ENCODE data around the gene SMYD3.
"Not testable (repeated sequence)": the region's sequence is repeated elsewhere in the genome, so short reads cannot be mapped to it uniquely, and the experiment has no call there.

SMYD3 gene

DNA sequence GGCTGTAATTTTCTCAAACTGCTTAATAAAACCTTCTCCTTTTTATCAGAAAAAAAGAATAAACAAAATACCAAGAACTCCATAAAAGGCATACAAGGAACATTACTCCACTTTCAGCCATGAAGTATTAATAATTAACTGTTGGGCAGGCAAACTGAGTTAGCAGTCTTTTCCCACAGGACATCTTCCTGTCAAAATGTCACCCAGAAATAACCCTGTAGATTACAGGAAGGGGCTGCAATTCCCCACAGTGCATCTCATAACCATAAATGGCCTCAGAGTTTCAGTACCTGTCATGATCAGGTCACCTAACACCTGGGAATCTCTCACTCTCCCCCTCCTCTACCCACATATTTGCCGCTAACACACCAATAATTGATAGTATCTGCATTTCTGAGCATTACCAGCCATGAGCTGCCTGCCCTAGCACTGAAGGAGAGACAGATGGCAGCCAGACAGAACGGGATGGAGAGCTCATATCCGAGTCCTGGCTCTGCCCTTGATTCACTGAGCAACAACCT lies 475.0 kb downstream of the SMYD3 start:
- no peak for DNase-seq (ENCODE audit: low read depth in 2 of 2)

DNA sequence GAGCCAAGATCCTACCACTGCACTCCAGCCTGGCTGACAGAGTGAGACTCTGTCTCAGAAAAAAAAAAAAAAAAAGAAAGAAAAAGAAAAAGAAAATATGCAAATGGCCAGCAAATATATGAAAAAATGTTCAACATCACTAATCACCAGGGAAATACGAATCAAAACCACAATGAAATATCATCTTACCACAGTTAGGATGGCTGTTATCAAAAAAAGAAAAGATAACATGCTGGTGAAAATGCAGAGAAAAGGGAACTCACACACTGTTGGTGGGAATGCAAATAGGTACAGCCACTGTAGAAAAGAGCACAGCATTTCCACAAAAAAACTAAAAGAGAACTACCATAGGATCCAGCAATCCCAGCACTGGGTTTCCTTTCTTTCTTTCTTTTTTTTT lies 477.5 kb downstream of the SMYD3 start:
- no peak for DNase-seq (ENCODE audit: low read depth in 2 of 2)

DNA sequence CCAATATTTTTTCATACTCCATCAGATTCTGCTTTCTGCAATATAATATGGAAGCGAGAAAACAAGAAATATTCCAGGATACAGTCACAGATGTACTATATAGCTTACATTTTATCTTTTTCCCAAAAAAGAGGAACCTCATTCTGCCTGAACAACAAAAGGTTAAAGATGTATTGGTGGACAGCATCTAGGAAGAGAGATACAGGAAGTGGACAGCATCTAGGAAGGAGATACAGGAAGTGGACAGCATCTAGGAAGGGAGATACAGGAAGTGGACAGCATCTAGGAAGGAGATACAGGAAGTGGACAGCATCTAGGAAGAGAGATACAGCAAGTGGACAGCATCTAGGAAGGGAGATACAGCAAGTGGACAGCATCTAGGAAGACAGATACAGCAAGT lies 483.0 kb downstream of the SMYD3 start:
- DNase-seq (ENCODE audit: low read depth in 2 of 2) = not testable (repeated sequence)

DNA sequence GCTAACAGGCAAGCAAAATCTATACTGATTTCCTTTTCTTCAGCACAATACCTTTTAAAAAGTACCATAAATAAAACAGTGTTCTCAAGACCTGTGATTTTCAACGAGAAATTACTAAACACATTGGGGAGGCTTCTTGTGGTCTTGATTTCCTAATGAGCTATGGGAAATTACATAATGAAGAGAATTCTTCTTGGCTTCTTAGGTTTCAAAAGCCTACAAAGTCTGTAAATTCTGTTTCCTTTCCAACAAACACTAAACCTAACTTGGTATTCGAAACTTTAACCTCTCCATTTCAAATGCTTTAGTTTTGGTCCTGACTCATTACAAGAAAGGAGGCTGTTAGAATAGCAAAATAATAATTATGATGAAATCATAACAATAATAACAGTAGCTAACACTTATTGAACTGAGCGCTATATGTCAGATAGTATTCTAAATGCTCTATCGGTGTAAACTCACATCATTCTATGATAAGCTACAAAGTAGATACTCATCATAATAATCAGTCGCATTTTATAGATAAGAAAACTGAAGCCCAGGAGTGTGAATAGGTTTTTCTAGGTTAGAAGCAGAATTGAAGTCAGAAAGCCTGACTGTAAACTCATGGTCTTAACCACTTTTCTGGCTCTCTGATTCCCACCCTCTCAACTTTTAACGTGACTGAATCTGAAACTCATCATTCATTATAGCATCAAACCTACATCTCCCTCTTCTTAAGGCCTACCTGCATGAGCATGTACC lies 486.7 kb downstream of the SMYD3 start:
- no peak for DNase-seq (ENCODE audit: low read depth in 2 of 2)

DNA sequence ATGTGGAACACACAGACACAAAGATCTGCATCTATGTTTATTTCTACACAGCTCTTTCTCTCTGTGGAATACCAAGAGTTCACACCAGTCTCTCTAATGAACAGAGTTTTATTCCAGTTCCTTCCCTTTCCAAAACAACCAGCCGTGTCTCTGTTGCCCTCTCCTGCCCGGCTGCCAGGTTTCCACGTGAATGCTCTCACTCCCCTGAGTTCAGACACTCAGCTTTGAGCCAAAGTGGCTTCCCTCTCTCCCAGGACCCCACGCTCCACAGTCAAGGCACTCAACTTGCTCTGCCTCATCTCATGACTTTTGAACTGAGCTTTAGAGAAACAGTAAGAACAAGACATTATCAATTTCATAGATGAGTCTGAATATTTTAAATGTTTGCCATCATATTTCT lies 488.9 kb downstream of the SMYD3 start:
- DNase-seq (ENCODE audit: low read depth in 2 of 2) = no peak

DNA sequence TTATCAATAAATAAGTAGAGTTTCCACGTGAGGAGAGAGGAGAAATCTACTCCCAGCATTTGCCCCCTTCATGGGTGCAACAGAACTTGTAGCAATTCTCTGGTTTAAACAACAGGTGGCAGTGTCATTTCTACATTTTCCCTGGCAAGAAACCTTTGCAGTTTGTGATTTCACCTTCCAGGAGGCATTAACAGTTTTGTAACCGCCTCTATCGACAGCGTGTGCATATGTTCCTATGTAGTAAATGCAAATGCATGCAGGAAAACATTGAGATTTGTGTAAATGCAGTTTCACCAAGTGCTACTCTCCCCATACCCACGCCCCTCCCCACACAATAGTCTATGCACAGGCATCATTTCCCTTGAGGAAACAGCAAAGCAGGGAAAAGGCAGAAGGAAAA lies 494.7 kb downstream of the SMYD3 start:
- DNase-seq (ENCODE audit: low read depth in 2 of 2) = no peak

DNA sequence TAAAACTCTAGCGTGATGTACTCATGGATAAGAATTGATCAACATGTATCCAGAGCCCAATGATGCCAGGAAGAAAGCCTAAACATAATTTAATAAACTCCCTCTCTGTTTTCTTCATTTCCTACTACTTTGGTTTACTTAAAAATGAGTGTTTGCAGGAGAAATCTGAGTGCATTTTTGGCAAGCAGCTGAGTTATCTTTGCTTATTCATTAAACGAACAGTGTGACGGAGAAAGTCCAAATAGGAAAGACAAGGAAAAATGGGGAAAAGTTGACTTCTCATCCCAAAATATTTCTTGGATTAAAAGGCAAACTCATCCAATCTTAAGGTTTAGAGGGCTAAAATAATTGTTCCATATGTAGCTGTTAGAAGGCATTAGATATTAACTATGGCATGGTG lies 496.7 kb downstream of the SMYD3 start:
- DNase-seq (ENCODE audit: low read depth in 2 of 2) = no peak

DNA sequence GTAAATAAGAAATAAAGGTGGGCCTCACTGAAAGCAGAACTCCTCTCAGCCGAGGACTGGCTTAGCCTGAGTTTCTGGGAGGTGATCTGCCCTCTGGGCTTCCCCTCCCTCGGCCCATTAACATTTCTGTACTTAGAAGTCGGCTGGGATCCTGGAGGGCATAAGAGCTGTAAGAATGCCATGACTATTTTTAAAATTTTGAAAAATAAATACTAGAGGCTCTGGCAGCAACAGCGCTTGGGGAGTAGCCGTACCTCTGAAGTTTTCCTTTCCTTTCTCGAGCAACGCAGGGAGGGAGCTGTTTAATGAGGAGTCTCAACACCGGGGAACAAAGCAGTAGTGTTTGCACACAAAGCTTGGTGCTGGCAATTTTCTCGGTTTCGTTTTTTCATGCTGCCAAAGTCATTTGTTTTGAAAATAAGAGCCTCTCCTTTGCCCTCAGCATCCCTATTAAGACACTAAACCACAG lies 498.7 kb downstream of the SMYD3 start:
- DNase-seq (ENCODE audit: low read depth in 2 of 2) = no peak

DNA sequence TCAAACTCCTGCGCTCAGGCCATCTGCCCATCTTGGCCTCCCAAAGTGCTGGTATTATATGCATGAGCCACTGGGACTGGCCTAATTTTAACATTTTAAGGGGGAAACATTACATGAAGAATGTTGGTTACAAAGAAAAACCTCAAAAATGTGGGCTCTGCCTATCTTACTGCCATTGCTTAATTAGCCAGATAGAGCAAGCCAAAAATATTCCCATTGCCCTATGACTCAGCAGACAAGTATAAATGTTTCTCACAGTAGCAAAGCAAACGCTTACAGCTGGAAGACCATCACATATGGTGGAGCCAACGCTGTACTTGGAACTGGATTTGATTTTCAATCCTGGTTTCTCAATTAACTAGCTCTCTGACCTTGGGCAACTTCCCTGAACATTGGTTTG lies 502.0 kb downstream of the SMYD3 start:
- DNase-seq (ENCODE audit: low read depth in 2 of 2) = no peak

DNA sequence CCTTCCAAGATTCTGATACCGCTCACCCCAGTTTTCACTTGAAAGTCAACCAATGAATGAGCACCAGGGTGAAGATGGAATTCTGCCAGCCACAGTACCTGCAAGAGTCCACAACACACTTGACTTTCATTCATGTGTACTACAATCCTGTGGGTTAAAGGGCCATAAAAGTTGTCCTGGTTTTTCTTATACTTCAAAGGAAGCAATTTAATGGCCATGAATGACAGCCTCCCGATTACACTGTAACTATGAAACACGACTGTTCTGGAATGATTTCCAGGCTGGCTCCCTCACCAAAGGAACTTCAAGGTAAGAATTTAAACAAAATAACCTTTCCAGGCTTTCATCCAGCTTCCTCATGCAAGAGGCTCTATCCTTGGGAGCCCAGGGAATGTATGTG lies 502.8 kb downstream of the SMYD3 start:
- no peak for DNase-seq (ENCODE audit: low read depth in 2 of 2)

DNA sequence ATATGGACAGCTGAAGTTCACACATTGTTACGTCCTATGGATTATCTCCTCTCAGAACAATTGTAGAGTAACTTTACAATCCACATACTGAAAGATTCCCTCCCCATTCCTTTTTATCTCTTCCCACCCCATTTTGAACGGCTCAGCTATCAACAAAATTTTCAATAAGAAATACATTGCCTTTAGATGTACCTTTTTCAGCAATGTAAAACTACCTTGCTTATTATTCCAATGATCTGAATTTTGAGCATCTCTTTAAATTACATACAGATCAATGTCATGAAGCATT lies 503.7 kb downstream of the SMYD3 start:
- DNase-seq (ENCODE audit: low read depth in 2 of 2) = no peak

DNA sequence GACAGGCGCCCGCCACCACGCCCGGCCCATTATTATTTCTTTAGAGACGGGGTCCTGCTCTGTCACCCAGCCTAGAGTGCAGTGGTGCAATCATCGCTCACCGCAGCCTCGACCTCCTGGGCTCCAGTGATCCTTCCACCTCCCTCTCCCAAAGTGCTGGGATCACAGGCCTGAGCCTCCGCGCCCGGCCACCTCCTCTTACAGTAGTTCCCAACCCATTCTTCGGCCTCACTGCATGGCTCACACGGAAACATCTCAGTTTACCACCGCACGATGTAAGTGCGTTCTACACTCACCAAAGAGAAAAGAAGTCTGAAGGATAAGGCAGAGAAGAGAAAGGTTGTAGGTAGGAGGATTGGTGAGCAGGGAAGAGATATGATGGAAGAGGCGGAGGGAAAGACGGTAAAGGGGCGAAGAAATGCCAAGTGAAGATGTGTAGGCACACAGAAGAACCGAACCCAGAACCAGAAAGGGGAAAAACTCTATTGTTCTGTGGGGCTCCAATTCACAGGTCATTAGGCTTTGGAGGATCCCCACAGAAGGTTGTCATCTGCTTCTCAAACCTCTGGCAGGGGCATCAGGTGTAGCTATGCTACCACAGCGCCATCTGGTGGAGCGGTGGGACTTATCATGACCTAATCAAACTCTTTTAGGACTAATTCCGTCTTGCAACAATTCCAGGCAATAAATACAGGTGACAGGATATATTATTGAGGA lies 504.2 kb downstream of the SMYD3 start:
- peak; percentile 61 to 69 for DNase-seq (ENCODE audit: low read depth in 2 of 2)

DNA sequence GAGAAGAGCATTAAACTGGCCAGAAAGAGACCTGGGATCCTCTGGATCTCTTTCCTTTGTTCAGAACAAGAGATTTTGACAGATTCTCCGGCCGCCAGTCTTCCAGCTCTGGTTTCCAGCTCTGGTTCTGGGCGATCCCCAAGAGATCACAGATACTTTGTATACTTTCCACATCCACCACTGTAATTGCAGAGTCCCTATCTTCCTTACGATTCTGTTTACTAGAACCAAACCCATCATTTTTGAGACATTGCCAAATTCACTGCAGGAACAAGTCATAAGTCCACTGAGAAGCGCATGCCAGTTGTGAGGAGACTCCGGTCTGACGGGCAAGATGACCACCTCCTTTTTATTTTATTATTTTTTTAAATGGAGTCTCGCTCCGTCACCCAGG lies 505.2 kb downstream of the SMYD3 start:
- no peak for DNase-seq (ENCODE audit: low read depth in 2 of 2)

DNA sequence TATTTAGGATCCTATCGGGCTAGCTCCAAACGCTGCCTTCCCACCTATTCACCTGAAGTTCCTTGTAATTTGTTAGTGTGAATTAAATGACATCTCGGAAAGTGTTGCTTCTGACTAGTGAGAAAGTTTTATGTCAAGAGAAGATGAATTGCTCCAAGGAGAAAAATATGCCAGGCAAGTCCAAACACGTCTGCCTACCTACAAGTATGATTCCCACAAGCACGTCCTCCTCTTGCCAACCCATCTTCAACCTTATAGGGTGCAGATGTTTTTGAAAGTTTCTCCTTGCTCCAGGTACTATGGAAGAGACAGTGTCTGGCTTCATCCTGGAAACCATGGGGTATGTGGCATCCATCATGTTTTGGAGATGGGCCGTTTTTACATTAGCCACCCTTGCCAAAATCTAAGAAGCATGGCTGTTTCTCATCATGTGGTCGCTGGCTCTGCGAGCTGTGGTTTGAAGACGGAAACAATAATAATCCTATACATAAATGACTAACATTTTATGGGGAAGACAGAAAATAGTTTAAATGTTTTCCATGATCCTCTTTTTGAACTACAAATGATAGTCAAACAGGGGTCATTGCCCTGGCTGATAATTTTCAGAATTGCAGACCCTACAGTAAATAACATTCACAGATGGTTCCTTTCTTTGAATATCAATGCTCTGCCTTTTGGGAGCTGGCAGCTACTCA lies 505.8 kb downstream of the SMYD3 start:
- no peak for DNase-seq (ENCODE audit: low read depth in 2 of 2)

DNA sequence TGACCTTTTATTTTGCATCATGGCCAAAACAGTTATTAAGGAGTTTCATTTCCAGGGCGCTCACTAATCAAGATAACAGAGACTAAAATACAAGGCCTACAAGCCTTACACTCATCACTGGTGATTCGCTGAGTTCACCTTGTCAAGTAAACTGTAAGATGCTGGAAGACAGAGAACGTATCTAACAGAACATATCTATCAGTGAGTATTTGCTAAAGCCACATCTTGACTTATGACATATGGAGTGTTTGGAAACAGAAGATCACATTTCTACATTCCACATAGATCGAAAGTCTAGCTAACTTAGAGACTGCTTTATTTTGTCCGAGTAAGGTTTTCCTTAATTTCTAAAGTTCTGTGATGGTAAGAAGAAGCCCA lies 506.5 kb downstream of the SMYD3 start:
- DNase-seq (ENCODE audit: low read depth in 2 of 2) = no peak

DNA sequence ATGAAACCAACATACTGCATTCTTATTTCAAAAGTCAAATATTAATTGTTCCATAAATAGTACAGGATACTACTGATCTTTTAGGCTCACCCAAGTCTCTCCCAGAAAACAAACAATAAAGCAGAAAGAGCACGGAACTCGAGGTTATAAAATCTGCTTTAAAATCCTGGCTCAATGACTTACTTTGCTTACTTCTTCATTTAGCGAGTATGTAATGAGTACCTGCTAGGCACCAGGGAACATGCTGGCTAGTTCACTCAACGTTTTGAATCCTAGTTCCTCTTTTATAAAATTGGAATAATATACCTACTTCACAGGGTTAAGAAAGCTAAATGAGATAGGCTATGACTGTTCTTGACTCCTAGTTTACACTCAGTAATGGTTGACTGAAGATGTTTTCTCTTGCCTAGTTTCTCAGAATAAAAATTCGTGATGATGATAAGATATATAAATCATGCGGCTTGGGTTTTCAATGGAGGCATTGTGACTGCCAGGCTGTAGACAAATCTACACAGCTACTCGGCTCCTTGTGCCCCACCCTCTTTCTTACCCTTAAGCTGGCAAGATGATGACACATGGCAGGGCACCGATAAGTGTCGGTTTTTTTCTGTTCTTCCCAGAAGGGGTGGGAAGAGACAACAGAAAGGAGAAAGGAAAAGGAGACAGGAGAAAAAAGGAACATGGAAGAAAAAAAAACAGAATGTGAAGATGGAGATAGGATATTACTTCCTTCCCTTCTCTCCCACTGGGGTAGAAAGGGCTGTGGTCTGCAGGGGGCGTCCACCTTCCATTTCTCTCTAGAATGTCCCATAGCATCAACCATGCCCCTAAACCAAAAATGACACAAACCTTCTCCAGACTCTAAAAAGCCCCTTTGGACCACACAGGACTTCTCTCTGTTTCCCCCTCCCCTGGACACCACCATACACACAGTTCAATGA lies 507.1 kb downstream of the SMYD3 start:
- DNase-seq (ENCODE audit: low read depth in 2 of 2) = no peak

DNA sequence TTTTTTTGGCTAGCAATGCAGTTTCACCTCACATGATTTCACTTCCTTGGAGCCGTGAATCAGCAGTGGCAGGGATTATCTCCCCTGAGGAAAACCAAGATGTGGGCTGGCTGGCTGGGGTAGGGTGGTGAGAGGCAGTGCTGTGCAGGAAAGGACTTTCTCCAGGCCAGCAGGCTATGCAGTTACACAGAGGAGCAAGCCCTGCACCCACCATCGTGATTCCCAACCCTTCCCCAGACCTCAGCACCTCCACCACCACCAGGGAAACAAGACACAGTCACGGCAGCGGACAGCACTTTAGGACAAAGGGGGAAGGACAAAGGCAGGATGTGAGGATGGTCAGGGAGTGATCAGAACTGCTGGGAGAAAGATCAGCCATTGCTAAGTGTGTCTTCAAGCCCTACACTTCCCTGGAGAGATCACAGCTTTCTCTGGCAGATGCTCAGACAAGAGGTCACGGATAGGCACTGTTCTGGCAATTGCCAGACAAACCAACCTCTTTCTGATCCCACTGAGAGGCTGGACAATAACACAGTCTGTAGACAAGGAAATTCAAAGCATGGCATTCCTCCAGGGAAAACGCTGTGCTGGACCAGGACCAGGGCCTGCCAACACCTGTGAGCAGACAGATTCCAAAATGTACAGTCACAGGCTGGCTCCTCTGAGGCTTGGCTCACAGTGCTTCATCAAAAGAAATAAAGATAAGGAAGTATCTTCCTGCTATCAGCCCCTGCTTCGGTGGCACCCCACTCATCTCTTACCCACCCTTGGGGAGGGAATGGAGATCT lies 509.4 kb downstream of the SMYD3 start:
- DNase-seq (ENCODE audit: low read depth in 2 of 2) = no peak

DNA sequence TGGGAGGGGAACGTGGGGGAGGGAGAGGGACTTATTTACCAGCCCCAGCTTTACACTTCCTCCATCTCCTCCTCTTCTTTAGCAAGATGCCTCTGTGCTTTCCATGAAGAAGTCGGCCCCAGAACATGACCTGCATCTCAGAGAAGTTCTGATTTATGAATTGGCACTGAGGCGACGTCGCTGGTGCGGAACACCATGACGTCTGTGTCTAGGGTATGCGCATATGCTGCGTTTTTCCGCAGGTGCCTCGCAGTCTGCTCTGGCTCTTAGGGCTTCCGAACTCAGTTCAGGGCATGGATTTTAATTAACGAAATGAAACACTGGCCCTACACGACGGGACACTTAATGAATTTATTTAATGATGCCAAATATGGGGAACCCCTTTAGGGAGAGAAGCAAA lies 510.3 kb downstream of the SMYD3 start:
- no peak for DNase-seq (ENCODE audit: low read depth in 2 of 2)

DNA sequence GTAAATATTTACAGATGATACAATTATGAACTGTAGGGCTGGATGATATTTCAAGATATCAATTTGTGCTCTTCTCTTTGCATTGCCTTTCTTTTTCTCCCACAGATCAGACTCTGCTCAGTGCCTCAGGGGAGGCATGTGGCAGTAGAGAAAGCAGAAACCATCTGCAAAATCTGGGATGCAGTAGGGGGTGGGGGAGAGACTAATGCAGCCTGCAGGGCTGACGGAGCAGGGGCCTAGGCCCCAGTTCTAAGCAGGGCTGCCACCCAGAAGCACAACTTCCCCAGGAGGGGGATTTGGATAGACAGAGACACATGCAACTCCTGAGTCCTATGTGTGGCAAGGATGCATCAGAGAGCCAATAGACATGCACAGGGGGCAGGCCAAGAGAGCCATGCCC lies 511.6 kb downstream of the SMYD3 start:
- no peak for DNase-seq (ENCODE audit: low read depth in 2 of 2)

DNA sequence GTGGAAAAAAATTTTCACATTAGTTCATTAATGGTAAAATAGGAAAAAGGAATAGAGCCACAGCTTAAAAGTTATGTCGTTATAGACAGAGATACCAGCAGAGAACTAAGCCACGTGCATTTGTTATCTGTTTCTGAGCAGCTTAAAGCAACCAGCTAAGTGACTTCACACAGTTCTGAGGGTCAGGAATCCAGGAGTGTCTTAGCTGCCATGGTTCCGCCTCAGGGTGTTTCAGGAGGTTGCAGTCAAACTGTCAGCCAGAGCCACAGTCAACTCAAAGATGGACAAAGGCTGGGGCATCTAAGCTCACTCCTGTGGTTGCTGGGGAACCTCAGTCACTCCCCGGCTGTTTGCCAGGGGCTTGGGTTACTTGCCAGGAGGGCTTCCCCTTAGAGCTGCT lies 515.8 kb downstream of the SMYD3 start:
- DNase-seq (ENCODE audit: low read depth in 2 of 2) = no peak

All from activated CD8-positive, alpha-beta memory T cell treated with anti-CD3 and anti-CD28 coated beads for 4 hours (primary cell).